SKM-1 treated with dmso at 0.1 percent for 144 hours (cell line): Measurements from ENCODE around the gene MEIS2.

Experiments
- DNase-seq: peaks from one replicate; lab custom pipeline; 2025; ENCODE audit not compliant: unreplicated experiment; lab: John Stamatoyannopoulos, UW

Gene MEIS2

GRCh38 chr15:36940219-36940618 lies 160.1 kb downstream of the MEIS2 start:
- no peak for DNase-seq

GRCh38 chr15:36938764-36939163 lies 161.6 kb downstream of the MEIS2 start:
- no peak for DNase-seq

GRCh38 chr15:36938131-36938530 lies 162.2 kb downstream of the MEIS2 start:
- DNase-seq: no peak

GRCh38 chr15:36936613-36937012 lies 163.7 kb downstream of the MEIS2 start:
- no peak for DNase-seq

- no peak for DNase-seq
Measured at GRCh38 chr15:36933255-36933990, 166.9 kb downstream of the MEIS2 start.

GRCh38 chr15:36932070-36932469 lies 168.3 kb downstream of the MEIS2 start:
- DNase-seq: no peak

GRCh38 chr15:36931434-36931833 lies 168.9 kb downstream of the MEIS2 start:
- DNase-seq: no peak

GRCh38 chr15:36926427-36926825 lies 173.9 kb downstream of the MEIS2 start:
- no peak for DNase-seq

GRCh38 chr15:36925653-36926426 lies 174.5 kb downstream of the MEIS2 start:
- no peak for DNase-seq

- DNase-seq: no peak
Measured at GRCh38 chr15:36925049-36925448, 175.3 kb downstream of the MEIS2 start.

GRCh38 chr15:36924034-36924433 lies 176.3 kb downstream of the MEIS2 start:
- no peak for DNase-seq

GRCh38 chr15:36921484-36922091 lies 178.8 kb downstream of the MEIS2 start:
- no peak for DNase-seq

- no peak for DNase-seq
Measured at GRCh38 chr15:36917411-36918267, 182.7 kb downstream of the MEIS2 start.

- no peak for DNase-seq
Measured at GRCh38 chr15:36914960-36915808, 185.2 kb downstream of the MEIS2 start.

GRCh38 chr15:36914466-36914865 lies 185.9 kb downstream of the MEIS2 start:
- DNase-seq: no peak

GRCh38 chr15:36912311-36912712 lies 188.0 kb downstream of the MEIS2 start:
- DNase-seq: no peak

GRCh38 chr15:36911322-36911944 lies 188.9 kb downstream of the MEIS2 start:
- DNase-seq: peak; percentile 60

- DNase-seq: no peak
Measured at GRCh38 chr15:36908991-36909390, 191.4 kb downstream of the MEIS2 start.

GRCh38 chr15:36907295-36907694 lies 193.1 kb downstream of the MEIS2 start:
- no peak for DNase-seq

- DNase-seq: no peak
Measured at GRCh38 chr15:36905908-36906307, 194.4 kb downstream of the MEIS2 start.
